ENCODE measurements around the gene CLEC2B.

DNA sequence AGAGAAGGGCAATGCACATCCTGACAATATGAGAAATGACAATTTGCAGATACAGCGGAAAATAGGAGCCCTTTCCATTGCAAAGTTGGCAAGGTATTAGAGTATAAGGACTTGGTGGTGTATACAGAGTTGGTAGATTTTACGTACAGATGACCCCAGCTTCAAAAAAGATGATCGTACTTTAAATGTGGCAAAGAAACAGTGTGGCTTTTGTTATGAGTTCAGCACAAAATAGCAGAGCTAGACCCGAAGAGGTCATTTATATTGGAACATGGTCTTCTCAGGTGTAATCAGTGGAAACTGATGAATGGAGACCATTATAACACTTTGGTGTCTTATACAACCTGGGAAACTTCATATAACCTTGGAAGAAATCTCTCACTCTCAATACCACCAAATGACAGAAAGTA, 2.3 kb downstream of the CLEC2B start:
- TF ChIP-seq CTCF (IDR thresholded peaks at IDR 0.05) = no peak
- no peak for TF ChIP-seq ZFX (IDR thresholded peaks at IDR 0.05; ENCODE audit: borderline replicate concordance)
